ENCODE results near the gene SMG9.

Gene SMG9

DNA sequence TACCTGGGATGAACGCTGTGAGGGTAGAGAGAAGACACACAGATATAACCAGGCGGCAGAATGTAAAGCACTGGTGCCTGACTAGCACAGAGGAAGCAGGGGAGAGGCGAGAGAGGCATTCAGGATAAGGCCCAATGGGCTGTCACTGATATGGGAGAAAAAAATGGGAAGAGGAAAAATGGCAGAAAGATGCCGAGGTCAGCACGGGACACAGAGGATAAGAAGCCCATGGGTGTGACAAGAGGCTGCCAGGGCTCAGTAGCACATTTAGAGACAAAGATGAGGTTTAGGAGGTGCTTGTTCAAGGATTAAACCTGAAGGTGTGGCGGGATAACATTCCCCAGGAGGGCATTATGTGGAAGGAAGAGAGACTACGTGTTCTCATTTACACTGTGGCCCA lies 5.6 kb downstream of the SMG9 start:
- TF ChIP-seq, protein P1, sequence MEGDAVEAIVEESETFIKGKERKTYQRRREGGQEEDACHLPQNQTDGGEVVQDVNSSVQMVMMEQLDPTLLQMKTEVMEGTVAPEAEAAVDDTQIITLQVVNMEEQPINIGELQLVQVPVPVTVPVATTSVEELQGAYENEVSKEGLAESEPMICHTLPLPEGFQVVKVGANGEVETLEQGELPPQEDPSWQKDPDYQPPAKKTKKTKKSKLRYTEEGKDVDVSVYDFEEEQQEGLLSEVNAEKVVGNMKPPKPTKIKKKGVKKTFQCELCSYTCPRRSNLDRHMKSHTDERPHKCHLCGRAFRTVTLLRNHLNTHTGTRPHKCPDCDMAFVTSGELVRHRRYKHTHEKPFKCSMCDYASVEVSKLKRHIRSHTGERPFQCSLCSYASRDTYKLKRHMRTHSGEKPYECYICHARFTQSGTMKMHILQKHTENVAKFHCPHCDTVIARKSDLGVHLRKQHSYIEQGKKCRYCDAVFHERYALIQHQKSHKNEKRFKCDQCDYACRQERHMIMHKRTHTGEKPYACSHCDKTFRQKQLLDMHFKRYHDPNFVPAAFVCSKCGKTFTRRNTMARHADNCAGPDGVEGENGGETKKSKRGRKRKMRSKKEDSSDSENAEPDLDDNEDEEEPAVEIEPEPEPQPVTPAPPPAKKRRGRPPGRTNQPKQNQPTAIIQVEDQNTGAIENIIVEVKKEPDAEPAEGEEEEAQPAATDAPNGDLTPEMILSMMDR (IDR thresholded peaks at IDR 0.05; ENCODE audit: low read depth, low read length), result no peak
- H3K27ac ChIP-seq, result no peak overlapping the region
- no peaks in the 10 kb centered on the region for H3K9me3 ChIP-seq (ENCODE audit: severe bottlenecking)
- no peak for DNase-seq
- H3K27me3 ChIP-seq (ENCODE audit: insufficient read depth, low read depth, severe bottlenecking), result no peaks in the 10 kb centered on the region
- no peak overlapping the region for H3K4me3 ChIP-seq (ENCODE audit: low read depth, low read length)
- peaks cover 79% of the 10 kb centered on the region for H3K36me3 ChIP-seq

DNA sequence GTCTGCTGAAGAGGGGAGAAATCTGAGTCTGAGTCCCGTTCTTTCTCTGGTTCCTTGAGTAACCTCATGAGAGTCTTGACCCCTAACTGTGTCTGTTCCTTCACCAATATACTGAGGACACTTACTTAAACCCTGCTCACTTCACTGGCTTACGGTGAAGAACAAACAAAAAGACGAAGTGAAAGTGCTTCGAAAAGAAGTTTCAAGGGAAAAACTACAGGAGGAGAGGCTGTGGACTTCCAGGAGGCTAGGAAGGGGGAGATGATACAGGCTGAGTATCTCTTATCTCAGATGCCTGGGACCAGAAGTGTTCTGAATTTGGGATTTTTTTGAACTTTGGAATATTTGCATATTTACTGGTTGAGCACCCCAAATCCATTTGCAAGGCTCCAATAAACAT lies 6.1 kb downstream of the SMG9 start:
- no peaks in the 10 kb centered on the region for H3K27me3 ChIP-seq (ENCODE audit: insufficient read depth, low read depth, severe bottlenecking)
- H3K9me3 ChIP-seq (ENCODE audit: severe bottlenecking), result no peaks in the 10 kb centered on the region
- H3K4me3 ChIP-seq (ENCODE audit: low read depth, low read length), result no peak overlapping the region
- peaks cover 84% of the 10 kb centered on the region for H3K36me3 ChIP-seq
- H3K27ac ChIP-seq, result no peak overlapping the region
- DNase-seq, result no peak
- TF ChIP-seq, protein P1 (IDR thresholded peaks at IDR 0.05; ENCODE audit: low read depth, low read length), result no peak

DNA sequence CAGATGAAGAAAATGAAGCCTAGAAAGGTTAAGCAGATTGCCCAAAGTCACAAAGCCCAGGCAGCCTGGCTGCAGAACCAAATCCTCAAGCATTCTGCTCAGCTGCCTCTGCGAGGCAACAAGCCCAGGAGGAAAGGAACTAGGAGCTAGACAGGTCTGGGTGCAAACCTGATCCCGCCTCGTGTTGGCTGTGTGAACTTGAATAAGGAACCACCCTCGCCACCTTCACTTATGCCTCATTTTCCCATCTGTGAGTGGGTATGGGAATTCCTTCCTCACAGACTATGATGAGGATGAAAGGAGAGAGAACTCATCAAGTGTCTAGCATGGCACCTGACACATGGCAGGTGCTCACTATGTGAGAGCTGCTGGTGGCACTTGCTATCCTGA lies 6.6 kb downstream of the SMG9 start:
- H3K36me3 ChIP-seq, result peaks cover 89% of the 10 kb centered on the region
- DNase-seq, result no peak
- H3K9me3 ChIP-seq (ENCODE audit: severe bottlenecking), result no peaks in the 10 kb centered on the region
- no peak overlapping the region for H3K4me3 ChIP-seq (ENCODE audit: low read depth, low read length)
- no peaks in the 10 kb centered on the region for H3K27me3 ChIP-seq (ENCODE audit: insufficient read depth, low read depth, severe bottlenecking)
- H3K27ac ChIP-seq, result no peak overlapping the region
- TF ChIP-seq, protein P1 (IDR thresholded peaks at IDR 0.05; ENCODE audit: low read depth, low read length), result no peak

DNA sequence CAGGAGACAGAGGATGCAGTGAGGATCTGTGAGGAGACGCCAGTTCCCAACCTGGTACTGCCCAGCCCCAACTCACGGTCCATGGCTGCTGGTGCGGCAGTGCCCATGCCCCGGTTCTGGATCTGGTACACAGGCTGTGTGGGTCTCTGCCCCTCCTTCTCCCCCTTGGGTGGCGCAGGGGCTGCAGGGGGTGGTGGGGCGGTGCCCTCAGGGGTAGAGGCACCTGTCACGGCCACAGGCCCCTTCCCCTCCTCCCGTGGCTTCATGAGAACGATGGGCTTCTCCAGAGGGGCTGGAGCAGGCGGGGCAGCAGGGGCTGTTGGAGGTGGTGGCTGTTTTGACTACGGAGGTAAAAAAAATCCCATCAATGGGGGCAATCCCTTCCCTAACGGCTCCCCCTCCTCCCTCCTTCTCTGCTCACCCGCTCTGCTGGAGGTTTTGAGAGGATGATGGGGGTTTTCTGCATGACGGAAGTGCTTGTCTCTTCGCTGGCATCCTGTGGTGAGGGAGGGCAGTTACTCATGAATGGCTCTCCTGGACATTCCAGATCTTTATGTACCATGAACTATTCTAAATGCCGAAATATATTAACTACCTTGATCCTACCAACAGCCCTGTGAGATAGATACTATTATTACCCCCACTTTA lies 7.1 kb downstream of the SMG9 start:
- no peaks in the 10 kb centered on the region for H3K9me3 ChIP-seq (ENCODE audit: severe bottlenecking)
- DNase-seq, result no peak
- H3K4me3 ChIP-seq (ENCODE audit: low read depth, low read length), result no peak overlapping the region
- H3K27ac ChIP-seq, result no peak overlapping the region
- TF ChIP-seq, protein P1 (IDR thresholded peaks at IDR 0.05; ENCODE audit: low read depth, low read length), result no peak
- H3K36me3 ChIP-seq, result peaks cover 91% of the 10 kb centered on the region
- H3K27me3 ChIP-seq (ENCODE audit: insufficient read depth, low read depth, severe bottlenecking), result no peaks in the 10 kb centered on the region

DNA sequence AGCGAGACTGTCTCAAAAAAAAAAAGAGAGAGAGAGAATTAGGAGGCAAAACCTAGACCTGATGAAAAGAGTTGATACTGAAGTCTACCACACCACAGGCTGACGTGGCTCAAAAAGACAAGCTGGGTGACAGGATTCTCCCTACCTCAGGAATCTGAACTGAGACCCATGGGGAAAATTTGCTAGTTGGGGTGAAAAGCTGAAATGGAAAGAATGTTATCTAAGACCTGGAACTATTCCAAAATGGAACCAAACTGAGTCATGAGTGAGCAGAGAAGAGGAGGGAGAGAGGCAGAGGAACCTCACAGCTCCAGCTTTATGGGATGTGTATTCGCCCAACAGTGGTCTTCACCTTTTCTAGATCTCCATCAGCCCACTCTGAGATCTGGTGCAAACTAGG lies 11.7 kb downstream of the SMG9 start:
- TF ChIP-seq, protein P1 (IDR thresholded peaks at IDR 0.05; ENCODE audit: low read depth, low read length), result no peak
- H3K27ac ChIP-seq, result no peak overlapping the region
- no peak for DNase-seq
- H3K4me3 ChIP-seq (ENCODE audit: low read depth, low read length), result no peak overlapping the region
- H3K27me3 ChIP-seq (ENCODE audit: insufficient read depth, low read depth, severe bottlenecking), result no peaks in the 10 kb centered on the region
- H3K36me3 ChIP-seq, result peaks cover 92% of the 10 kb centered on the region
- H3K9me3 ChIP-seq (ENCODE audit: severe bottlenecking), result no peaks in the 10 kb centered on the region
